GM19452 (cell line): ENCODE data around the gene ZNF628.

ENCODE experiments used
- ATAC-seq: cut with Tn5 transposase; IDR thresholded peaks from one replicate; pipeline ENCODE4 v1.9.1; 2021; ENCODE audit not compliant: unreplicated experiment

Gene ZNF628

DNA sequence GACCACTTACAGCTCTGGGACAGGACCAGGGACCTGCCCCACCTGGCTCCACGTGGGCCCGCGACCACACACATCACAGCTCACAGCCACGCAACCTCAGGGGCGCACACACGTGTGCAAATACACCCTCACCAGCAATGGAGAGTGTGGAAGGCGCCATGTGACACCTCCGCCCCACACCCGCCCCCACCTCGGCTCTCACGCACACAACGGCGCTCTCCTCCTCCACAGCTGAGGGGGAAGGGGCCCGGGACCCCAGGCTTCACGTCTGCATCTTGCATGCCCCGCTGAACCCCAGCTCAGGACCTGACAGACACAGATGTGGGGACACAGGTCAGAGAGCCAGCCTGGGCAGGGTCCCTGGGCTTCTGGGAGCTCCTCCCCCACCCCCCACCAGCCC lies 26.9 kb upstream of the ZNF628 start:
- no peak for ATAC-seq

DNA sequence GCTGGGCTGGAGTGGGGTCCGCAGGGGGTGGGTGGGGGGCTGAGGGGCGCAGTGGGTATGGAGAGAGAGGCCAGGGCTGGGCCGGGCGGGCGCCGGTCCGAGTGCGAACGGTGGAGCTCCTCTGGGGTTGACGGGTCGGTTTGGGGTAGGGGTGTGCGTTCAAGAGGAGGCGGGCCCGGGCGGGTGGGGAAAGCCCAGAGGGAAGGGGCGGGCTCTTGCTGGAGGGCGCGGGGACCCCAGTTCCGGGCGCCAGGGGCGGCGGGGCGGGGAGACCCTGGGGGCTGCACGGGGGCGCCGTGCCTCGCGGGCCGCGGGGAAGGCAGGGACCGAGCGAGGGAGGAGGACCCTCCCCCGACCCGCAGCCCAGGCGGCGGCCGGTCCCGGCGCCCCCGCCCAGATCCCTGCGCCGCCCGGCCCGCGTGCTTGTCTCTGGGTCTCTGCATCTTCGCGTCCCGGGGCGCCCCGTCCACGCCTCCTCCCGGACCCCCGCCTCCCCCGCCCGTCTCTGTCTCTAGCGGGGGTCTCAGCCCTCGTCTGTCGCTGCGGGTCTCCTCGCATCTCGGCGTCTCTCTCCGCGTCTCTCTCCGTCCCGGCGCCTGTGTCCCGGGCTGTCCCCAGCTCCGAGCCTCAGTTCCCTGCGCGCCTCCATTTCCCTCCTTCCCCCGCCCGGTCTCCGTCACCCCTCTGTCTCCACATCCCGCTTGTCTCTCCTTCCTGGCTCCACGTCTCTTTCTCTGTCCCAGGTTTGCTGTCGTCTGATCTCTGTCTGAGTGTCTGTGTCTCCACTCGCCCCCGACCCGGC lies 25.1 kb upstream of the ZNF628 start:
- ATAC-seq, result no peak

DNA sequence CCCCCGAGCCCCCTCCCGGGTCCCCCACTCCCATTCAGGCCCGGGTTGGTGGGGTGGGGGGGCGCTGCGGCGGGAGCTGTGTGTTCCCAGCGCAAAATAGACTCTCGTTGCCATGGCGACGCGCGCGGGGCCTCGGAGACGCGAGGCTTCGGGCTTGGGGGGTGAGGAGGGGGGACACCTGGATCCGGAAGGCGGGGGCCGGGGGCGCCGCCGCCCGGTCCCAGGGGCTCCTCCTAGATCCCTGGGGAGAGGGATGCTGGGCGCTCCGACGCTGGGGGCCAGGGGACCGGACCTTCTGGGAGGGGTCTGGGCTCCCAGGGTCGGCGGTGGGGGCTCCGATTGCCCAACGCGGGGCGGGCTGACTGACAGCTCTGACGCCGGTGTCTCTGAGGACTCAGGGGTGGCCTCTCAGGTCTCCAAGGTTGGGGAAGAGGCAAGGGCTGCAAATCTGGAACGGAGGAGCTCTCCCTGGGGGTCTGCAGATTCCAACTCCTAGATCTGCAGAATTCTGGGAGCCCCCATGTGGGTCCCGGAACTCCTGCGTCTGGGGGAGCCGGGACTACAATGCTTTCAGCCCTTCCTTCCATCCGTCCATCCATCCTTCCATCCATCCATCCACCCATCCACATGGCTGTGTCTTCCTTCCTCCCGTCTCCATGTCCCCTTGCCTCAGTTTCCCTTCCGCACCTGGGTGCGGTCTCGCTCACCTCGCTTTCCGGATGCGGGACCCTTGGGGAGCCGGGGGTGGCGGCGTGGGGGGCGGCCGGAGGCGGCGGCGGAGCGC lies 24.3 kb upstream of the ZNF628 start:
- no peak for ATAC-seq

DNA sequence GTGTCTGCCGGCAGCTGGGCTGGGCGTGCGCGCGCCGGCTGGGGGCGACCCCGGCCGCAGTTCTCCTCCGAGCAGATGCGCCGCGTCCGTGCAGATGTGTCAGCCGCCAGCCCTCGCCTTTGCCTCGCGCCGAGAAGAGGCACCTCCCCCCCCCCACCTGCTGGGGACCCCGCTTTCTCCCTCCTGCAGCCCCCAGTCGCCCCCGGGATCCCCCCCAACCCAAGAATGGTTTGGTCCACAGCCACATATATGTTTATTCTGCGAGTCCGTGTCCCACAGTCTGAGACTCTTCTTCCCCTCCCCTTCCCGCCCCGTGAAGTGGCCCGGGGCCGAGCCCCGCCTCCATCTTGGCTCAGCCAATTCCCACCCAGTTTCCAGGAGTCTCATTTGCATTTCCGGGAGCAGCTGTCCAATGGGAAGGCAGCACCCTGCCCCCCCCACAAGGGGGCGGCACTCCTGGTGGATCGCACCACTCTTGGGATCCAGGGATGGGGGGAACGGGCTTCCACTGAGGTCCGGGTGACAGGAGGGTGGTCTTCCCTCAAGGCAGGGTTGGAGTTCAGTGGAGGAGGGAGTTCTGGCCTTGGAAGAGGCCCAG lies 23.6 kb upstream of the ZNF628 start:
- ATAC-seq, result no peak

DNA sequence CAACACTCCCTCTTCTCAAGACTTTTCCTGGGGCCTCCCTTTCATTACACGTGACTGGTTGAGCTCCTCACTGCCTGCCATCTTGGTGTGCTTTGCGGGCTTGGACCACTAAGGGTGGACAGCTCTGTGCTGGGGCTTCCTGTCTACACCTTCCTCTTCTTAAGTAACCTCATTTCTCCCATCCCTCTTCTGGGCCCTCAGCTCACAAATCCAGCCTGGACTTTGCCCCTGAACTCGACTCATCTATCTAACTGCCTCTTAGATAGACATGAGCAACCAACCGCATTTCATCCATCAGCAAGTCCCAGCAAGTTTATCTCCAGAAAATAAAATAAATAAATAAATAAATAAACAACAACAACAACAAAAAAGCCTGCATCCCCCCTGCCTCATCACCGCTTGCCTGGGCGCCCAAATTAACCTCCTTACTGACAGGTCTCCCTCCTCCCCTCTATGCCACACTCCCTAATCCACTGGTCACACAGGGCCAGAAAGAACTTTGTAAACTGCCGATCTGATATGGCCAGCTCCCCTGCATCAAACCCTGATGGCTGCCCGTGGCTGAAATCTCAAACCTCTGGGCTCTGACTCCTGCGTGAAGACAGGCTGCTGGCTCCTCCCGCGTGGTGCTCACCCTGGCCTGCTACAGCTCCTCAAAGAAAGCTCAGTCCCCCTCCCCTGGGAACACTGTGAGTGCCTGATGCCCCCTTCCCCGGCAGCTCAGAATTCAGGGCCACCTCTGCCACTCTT lies 22.7 kb upstream of the ZNF628 start:
- ATAC-seq, result no peak

DNA sequence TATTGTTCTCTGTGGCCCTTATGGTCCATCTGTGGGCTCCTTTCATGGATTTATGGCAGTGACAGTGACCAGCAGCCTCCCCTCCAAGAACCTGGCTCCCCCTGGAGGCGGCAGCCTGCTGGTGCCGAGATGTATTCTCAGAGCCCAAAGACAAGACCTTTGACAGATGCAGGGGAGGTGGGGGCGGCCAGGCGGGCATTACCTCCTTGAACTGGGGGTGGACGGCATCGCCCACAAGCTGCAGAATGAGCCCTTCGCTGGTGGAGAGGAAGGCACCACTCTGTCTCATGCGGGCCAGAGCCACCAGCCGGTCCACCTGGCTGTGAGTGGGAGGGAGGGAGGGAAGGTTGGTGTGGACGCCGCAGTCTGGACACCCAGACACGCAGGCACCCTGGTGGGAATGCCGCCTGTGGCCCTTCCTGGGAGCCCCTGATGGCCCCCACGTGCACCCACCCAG lies 21.6 kb upstream of the ZNF628 start:
- no peak for ATAC-seq

DNA sequence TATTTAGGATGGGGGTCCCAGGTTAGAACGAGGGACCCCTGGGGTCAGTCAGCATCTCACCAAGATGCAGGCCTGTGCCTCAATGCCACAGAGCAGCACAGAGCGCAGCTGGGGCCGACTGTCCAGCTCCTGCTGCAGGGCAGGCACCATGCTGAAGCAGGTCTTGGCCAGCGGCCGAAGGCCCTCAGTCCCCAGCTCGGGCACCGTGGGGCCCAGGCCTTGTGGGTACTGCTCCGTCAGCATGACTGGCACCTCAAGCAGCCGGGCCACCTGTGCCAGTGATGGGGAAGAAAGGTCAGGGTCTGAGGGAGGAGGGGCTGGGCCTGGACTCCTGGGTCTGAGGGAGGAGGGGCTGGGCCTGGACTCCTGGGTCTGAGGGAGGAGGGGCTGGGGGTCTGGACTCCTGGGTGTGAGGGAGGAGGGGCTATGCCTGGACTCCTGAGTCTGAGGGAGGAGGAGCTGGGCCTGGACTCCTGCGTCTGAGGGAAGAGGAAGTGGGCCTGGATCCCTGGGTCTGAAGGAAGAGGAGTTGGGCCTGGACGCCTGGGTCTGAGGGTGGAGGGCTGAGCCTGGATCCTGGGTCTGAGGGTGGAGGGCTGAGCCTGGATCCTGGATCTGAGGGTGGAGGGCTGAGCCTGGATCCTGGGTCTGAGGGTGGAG lies 20.7 kb upstream of the ZNF628 start:
- no peak for ATAC-seq

DNA sequence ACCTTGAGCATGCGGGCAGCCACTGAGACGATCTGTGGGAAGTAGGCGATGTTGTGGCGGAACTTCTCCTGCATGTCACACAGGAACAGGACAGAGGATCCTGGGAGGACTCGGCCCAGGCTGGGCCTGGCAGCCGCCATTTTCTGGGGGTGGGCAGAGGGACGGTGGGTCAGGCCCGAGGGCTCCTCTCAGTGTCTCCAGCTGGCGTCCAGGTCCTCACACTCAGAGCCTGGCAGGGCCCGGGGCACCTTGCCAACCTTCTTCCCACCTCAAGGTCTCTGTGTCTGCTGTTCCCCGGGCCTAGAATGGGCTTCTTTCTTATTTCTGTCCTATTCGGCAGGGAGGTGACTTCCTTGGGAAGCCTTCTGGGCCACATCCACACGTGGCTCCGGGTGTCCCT lies 20.1 kb upstream of the ZNF628 start:
- no peak for ATAC-seq

DNA sequence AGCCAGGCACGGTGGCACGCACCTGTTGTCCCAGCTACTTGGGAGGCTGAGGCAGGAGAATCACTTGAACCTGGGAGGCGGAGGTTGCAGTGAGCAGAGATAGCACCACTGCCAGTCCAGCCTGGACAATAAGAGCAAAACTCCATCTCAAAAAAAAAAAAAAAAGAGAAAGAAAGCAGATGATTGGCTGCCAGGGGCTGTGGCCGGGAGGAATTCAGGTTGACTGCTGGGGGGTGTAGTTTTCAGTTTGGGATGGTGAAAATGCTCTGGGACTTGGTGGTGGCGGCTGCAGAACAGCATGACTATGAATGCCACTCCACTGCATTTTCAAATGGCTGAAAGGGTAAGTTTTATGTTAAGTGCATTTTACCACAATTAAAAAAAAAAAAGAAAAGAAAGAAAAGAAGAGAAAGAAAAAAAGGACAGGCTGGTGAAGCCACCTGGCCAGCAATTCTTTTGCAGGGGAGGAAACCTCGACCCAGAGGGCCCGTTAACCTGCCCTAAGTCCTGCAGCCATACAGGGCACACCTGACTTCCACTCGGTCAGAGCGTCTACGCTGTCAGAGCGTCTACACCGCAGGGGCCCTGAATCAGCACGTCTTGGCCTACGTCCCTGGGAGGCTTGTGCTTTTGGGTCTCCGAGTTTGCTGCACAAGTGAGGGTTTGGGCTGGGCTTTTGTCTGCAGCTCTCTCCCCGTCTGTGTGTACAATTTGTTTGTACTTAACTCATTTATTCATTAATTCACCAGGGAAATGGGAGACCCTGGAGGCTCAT lies 18.5 kb upstream of the ZNF628 start:
- ATAC-seq, result no peak

DNA sequence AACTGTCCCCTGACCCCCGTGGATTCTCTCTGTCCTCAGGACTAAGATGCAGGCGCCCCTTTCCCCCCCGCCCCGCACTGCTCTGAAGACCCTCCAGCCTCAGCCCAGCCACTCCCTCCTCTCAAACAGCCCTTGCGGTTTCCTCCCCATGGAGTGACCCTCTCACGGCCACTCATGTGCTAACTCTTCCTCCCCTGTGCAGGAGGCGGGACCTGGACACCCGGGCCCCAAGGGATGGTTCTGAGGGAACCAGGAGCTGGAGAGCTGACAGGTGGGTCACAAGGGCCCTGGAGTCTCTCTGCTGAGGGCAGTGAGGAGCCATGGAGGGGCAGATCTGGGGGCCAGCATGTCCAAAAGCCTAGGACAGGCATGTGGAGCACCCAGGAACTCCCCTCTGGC lies 16.9 kb upstream of the ZNF628 start:
- no peak for ATAC-seq

DNA sequence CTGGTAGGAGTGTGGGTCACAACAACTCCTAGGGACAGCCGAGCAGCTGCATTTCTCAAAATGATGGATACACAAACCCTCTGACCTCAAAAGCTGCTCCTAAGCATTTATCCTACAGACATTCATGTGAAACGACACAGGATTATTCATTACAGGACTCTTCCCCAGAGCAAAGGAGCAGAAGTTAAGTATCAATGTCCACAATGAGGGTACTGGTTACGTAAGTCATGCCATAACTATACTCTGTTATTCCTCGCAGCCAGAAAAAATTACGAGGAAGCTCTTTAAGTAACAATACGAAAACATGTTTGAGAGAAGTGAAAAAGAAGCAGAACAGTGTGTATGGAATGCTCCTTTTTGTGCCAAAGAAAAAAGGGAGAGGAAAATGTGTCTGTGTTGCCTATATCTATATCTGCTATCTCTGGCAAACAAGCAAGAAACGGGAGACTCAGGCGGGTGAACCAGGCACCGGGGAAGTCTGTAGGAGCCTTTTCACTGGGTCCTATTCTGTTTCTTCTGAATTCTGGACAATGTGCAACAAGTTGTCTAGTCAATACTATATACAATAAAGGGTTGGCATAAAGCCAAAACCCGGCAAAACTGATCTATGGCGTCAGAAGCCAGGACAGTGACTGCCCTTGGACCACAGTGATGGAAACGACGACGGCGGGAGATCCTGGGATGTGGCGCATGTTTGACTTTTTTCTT lies 16.3 kb upstream of the ZNF628 start:
- ATAC-seq, result no peak

DNA sequence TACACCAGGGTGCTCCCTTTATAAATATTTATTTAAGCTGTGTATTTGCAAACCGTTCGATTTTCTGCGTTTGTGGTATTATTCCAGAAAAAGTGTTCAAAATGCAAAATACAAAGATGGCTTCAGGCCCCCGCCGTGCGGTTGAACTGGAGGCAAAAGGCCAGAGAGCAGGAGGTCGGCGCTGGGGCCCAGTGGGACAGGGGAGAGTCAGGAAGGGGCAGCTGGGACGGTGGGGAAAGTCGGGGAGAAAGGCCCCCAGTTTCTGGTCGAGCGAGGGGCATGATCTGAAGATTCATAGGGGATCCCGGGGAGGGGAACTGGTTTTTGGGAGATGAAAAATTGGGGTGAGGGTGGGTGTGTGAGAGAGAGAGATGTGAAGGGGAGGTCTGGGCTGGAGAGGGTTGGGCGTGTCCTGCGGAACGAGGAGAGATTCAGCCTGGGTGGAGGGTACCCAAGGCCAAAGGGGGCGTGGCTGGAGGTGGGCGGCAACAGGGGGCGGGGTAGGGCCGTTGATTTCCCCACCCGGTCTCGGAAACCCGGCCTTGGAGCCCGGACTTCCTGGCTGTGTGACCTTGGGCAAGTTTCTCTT lies 15.7 kb upstream of the ZNF628 start:
- ATAC-seq, result no peak

DNA sequence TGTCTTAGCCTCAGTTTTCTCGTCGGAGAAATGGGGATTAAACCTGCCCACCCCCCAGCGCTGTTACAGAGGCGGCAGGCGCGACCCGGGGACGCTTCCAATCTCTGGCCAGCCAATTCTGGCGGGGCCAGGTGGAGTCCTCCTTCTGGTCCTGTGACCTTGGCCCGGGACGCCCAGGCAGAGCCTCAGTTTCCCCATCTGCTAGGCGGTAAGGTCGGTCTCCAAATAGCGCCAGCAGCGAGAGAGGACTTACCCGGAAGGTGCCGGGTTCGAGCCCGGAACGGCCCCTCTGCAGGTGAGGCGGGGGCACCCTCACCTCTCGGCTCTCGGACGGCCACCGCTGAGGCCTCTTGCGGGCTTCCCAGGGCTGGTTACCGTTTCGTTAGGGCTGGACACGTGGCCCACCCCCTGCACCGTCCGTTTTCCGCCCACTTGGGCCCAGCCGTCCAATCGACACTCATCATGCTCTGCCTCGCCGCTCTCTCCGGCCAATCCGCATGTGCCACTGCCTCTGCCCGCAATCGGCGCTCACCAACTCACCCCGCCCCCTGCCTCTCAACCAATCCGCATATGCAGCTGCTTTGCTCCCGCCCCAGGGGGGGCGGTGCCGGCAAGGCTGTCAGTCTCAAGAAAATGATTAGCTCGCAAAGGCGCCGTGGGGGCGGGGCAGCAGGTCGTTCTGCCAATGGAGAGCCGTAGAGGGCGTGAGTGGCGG lies 15.0 kb upstream of the ZNF628 start, which contains the start of gene ISOC2:
Gene ISOC2 (minus strand): TSS at position 384 of the 715 bp plus-strand sequence. CDS start 5,156 bp downstream, outside the sequence.
- peak; percentile 95 for ATAC-seq

DNA sequence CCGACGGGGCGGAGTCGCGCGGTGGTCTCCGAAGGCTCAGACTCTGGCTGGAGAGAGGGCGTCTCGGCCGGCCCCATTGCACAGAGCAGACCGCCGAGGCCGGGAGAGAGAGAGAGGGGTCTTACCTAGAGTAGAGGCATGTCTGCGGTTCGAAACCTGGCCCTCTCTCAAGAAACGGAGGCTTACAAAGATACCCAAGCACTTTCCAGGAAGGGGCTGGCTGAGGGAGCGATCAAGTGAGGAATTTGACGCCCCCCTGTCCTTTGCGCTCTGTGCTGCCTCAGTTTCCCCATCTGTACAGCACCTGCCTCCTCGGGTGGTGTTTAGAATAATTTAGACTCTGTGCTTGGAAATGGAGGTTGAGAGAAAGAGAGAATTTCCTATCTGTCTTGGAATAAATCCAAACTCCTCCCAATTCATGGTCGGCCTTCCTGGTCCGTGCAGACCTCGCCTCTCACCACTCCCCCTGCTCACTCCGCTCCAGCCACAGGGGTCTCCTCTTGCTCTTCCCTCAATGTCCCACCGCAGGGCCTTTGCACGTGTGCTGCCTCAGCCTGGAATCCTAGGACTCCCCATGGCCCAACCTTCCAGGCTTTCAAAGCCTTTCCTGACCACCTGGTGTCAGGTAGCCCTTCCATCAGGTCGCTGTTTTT lies 14.3 kb upstream of the ZNF628 start:
- ATAC-seq, result no peak

DNA sequence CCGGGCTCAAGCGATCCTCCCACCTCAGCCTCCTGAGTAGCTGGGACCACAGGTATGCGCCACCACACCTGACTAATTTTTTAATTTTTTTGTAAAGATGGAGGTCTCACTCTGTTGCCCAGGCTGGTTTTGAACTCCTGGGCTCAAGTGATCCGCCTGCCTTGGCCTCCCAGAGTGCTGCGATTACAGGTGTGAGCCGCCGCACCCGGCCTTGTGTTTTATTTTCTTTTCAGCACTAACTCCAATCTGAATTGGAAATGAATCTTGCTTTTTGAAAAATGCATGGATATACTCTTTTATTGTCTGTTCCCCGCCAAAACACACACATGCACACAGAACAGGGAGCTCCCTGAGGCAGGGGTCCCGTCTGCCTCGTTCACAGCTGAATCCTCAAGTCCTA lies 13.7 kb upstream of the ZNF628 start:
- no peak for ATAC-seq

DNA sequence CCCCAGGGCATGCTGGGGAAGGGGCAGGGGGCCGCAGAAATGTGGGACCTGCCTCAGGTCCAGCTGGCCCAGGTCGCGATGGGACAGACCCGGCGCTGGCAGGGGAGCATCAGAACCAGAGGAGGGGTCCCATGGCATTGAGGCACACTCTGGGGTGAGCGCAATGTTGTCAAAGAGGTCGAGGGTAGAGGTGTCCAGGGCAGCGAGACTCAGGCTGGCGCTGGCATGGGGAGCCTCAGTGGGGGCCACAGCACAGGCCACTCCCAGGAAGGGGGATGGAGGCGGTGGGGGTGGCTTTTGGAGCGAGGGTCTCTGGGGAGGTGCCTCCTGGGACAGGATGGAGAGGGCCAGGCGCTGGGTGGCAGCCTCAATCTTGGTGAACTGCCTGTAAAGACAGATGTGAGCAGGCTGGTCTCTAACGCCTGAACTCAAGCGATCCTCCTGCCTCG lies 12.8 kb upstream of the ZNF628 start:
- no peak for ATAC-seq

DNA sequence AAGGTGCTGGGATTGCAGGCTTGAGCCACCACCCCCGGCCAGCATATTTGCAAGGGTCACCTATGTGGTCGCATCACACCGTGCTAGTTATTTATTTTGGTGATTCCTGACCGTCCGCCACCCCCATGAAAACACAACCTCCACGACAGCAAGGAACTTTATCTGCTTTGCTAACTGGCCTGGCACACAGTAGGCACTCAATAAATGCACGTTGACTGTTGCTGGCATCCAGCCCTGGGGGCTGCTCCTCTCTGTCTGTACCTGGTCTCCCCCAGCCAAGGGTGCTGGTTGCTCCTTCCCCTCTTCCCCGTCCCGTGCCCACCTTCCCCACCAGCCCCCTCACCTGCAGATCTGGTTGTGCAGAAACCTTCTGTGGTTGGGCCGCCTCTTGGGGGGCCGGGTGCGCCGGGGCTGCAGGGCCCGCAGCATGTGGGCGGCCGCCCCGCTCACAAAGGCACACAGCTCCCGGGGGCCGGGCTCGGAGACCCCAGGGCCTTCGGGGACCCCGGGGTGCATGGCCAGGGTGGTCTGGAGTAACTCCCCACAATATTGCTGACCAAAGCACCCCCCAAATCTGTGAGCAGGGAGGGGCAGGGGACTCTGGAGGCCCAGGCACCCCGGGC lies 12.3 kb upstream of the ZNF628 start:
- ATAC-seq, result no peak
